ENCODE results near the gene KRTAP3-2.

The KRTAP3-2 gene

GRCh38 chr17:40961591-40961990 lies 38.1 kb downstream of the KRTAP3-2 start:
- no peak for DNase-seq

GRCh38 chr17:40960144-40960543 lies 39.6 kb downstream of the KRTAP3-2 start:
- no peak for DNase-seq

DNA sequence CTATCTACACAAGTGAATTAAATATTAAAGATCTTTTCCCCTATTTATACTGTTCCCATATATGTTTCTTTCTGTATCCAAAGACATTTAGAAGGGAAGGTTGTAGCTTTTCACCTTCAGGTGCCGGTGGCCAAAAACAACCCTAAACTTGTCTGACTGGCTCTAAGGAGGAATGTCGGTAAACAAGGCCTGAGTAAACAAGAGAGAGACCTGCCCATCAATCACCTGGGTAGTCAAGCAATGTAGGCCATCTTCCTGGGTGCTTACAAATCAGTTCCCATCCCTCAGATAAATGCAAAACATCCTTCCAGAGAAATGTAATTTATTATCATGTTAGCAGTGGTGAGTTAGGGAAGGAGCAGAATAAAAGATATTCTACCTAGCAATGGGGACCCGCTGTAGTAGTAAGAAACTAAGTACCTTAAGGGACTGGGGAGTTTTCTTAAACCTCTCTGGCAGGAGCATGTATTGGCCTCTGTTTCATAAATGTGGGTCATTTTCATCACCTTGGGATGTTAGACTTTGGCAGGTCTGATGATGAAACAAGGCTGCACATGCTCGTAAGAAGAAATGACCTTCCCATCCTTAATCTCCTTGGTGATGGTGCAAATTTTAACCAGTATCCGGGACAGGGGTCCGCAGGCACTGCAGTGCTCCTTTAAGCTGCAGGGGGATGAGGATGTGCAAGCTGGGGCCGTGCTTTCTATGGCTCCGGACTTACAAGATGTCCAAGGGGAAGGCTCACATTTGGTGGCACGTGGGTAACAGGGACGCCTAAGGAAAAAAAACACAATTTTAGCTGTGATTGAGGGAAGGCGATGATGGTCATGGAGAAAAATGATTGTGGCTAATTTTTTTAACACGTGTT lies 41.4 kb downstream of the KRTAP3-2 start:
- DNase-seq = no peak

DNA sequence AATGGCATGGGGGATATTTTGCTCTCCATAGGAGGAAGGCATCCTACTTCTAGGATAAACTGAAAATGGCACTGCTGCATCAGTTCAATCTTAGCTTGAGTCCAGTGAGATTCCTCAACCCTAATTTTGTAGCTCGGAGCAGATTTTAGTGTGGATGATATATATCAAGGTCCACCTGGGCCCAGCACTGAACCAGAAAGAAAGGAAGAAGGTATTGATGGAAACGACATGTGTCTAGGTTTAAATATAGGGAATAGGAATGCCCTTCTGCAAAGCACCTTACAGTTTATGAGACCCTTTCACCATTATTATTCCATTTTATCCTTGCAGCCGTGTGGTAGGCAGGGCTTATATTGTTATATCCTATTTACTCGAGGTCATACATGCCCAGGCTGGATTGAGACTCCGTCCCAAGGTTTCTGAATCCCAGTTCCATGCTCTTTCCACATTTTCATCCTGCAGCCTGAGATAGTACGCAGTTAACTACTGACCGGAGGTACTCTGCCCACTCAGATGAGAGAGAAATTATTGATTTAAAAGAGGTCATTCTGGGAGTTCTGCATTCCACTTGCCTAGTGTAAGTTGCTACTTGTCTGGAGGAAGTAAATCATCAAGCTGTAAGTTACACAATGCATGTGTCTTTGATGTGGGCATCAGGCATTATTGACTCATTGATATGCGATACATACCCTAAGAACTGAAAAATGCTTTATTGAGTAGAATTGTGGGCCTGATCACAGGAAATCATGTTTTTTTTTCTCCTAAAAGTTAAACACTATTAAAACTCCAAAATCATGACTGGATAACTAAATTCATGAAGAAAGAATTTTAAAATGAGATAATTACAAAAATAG lies 43.1 kb downstream of the KRTAP3-2 start:
- no peak for DNase-seq

- peak; percentile 16 to 21 for DNase-seq
Measured at GRCh38 chr17:40953881-40954280, 45.8 kb downstream of the KRTAP3-2 start.

GRCh38 chr17:40952661-40953060 lies 47.0 kb downstream of the KRTAP3-2 start:
- DNase-seq = no peak

- DNase-seq = no peak
Measured at GRCh38 chr17:40952154-40952553, 47.6 kb downstream of the KRTAP3-2 start.

DNA sequence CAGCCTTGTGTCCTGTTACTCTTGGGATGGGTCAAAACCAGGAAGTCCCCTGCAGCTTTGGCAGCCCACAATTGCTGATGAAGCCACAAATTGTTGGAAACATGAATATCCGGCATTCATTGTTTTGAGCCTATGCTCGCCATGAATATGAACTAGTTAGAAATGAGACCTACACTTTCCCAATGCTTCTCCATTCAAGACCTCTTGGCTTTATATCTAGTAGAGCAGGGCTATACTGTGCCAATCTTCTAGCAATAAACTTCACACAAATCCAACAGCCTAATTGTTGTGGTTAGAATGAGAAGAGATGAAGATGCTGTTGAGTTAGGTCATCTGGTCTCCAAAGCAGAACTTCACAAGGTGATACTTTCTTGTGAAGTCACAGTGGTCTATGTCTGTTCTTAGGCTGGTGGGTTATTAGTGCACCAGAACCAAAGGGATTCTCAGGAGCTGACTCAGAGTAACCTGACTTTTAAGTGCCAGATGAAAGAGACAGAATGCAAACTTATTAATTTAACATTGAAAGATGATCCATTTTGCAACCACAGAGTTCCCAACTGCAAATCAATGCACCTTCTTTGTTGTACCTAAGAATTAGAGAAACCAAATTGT lies 48.6 kb downstream of the KRTAP3-2 start:
- DNase-seq = no peak

GRCh38 chr17:40950176-40950575 lies 49.5 kb downstream of the KRTAP3-2 start:
- DNase-seq = no peak

DNA sequence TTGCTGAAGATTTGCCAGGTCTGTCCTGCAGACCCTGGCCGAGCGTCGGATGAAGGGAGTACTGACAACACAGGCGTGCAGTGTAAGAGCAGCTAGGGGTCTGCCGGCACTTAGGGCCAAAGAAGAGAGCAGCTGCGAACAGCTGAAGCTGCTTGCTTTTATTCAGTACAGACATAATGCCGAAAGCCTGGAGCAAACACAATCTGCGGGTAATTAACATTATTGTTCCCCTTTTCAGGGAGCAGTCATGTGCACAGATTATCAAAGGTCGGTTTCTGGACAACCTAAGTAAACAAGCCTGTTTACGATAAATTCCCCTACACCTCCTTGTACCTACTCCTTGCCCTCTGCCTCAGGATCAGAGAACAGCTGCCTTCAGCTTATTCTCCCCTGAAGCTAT lies 50.3 kb downstream of the KRTAP3-2 start:
- DNase-seq = no peak
